Measurements from ENCODE around the gene EGFL7. TPM values are rescaled to one million over a fixed set of nuclear protein-coding genes. Genes with fewer than 3 reads are reported as not detected.
A peak's percentile ranks its signal among the peaks of the same experiment; 100 is the strongest.

Gene EGFL7
- total RNA-seq, 2 donors from 2014 or later, result 31.5 to 34.0 TPM

- Histone ChIP-seq H3K4me3 (ENCODE audit: low read length) (no peak overlapping the region), H3K27ac (ENCODE audit: low read depth, low read length) (no peak overlapping the region), H3K36me3 (ENCODE audit: control insufficient read depth, insufficient read depth, low read length) (no peaks in the 10 kb centered on the region), H3K4me1 (ENCODE audit: control insufficient read depth, insufficient read depth, low read length) (no peaks in the 10 kb centered on the region), H3K27me3 (ENCODE audit: control insufficient read depth, insufficient read depth, low read length, poor library complexity, severe bottlenecking) (peaks cover 12% of the 10 kb centered on the region), H3K9me3 (ENCODE audit: control insufficient read depth, low read length) (no peaks in the 10 kb centered on the region), H3K9ac (ENCODE audit: extremely low read depth, low read length, poor library complexity, severe bottlenecking) (no peak overlapping the region)
- Mint-ChIP-seq H3K36me3 (ENCODE audit: low read depth) (no peaks in the 10 kb centered on the region), H3K4me3 (no peak overlapping the region), H3K9me3 (no peaks in the 10 kb centered on the region), H3K27ac (no peak overlapping the region), H3K27me3 (ENCODE audit: insufficient read depth) (peaks cover 5% of the 10 kb centered on the region), H3K4me1 (no peaks in the 10 kb centered on the region)
- TF ChIP-seq CTCF (conservative IDR thresholded peaks at IDR 0.05), result no peak
- peak; percentile 37 for DNase-seq
- WGBS, 2 experiments (ENCODE audit: insufficient coverage in 1 of 2, insufficient read length in 1 of 2), result 88 to 99% methylated on average over 6 to 11 of the region's 11 CpGs
These were observed 27.8 kb upstream of the EGFL7 start for GRCh38 chr9:136634904-136635303.

GRCh38 chr9:136640171-136641111 lies 22.3 kb upstream of the EGFL7 start:
- H3K4me1 Mint-ChIP-seq, result no peaks in the 10 kb centered on the region
- peaks cover 11% of the 10 kb centered on the region for H3K27me3 ChIP-seq (ENCODE audit: control insufficient read depth, insufficient read depth, low read length, poor library complexity, severe bottlenecking)
- 89 to 96% methylated on average over 25 to 32 of the region's 32 CpGs for WGBS, 2 experiments (ENCODE audit: insufficient coverage in 1 of 2, insufficient read length in 1 of 2)
- no peaks in the 10 kb centered on the region for H3K4me1 ChIP-seq (ENCODE audit: control insufficient read depth, insufficient read depth, low read length)
- H3K27ac Mint-ChIP-seq, result no peak overlapping the region
- H3K9me3 Mint-ChIP-seq, result no peaks in the 10 kb centered on the region
- H3K4me3 Mint-ChIP-seq, result no peak overlapping the region
- no peak overlapping the region for H3K27ac ChIP-seq (ENCODE audit: low read depth, low read length)
- peaks cover 10% of the 10 kb centered on the region for H3K27me3 Mint-ChIP-seq (ENCODE audit: insufficient read depth)
- H3K9ac ChIP-seq (ENCODE audit: extremely low read depth, low read length, poor library complexity, severe bottlenecking), result no peak overlapping the region
- no peak overlapping the region for H3K4me3 ChIP-seq (ENCODE audit: low read length)
- H3K36me3 ChIP-seq (ENCODE audit: control insufficient read depth, insufficient read depth, low read length), result no peaks in the 10 kb centered on the region
- DNase-seq, result no peak
- TF ChIP-seq CTCF (conservative IDR thresholded peaks at IDR 0.05), result no peak
- no peaks in the 10 kb centered on the region for H3K9me3 ChIP-seq (ENCODE audit: control insufficient read depth, low read length)
- H3K36me3 Mint-ChIP-seq (ENCODE audit: low read depth), result no peaks in the 10 kb centered on the region

- Histone ChIP-seq H3K27me3 (ENCODE audit: control insufficient read depth, insufficient read depth, low read length, poor library complexity, severe bottlenecking) (peaks cover 11% of the 10 kb centered on the region), H3K9me3 (ENCODE audit: control insufficient read depth, low read length) (no peaks in the 10 kb centered on the region), H3K9ac (ENCODE audit: extremely low read depth, low read length, poor library complexity, severe bottlenecking) (no peak overlapping the region), H3K27ac (ENCODE audit: low read depth, low read length) (no peak overlapping the region), H3K36me3 (ENCODE audit: control insufficient read depth, insufficient read depth, low read length) (no peaks in the 10 kb centered on the region), H3K4me3 (ENCODE audit: low read length) (no peak overlapping the region), H3K4me1 (ENCODE audit: control insufficient read depth, insufficient read depth, low read length) (no peaks in the 10 kb centered on the region)
- H3K4me3 Mint-ChIP-seq, result no peak overlapping the region
- no peaks in the 10 kb centered on the region for H3K9me3 Mint-ChIP-seq
- no peaks in the 10 kb centered on the region for H3K36me3 Mint-ChIP-seq (ENCODE audit: low read depth)
- H3K27ac Mint-ChIP-seq, result no peak overlapping the region
- H3K4me1 Mint-ChIP-seq, result no peaks in the 10 kb centered on the region
- DNase-seq, result no peak
- peaks cover 10% of the 10 kb centered on the region for H3K27me3 Mint-ChIP-seq (ENCODE audit: insufficient read depth)
- TF ChIP-seq CTCF (conservative IDR thresholded peaks at IDR 0.05), result no peak
- 78 to 83% methylated on average over 2 to 7 of the region's 7 CpGs for WGBS, 2 experiments (ENCODE audit: insufficient coverage in 1 of 2, insufficient read length in 1 of 2)
These were observed 20.2 kb upstream of the EGFL7 start for GRCh38 chr9:136642439-136642921.
